Activated CD4-positive, alpha-beta T cell treated with anti-CD3 and anti-CD28 coated beads, Interleukin-2, amount 10 ng/mL, durations not matched to agents 24 days and 14 days (primary cell): Measurements from ENCODE around the gene CCL4. TPM values are rescaled to one million over a fixed set of nuclear protein-coding genes. Genes with fewer than 3 reads are reported as not detected.
"Not testable (repeated sequence)": the region's sequence is repeated elsewhere in the genome, so short reads cannot be mapped to it uniquely, and the experiment has no call there.

ENCODE experiments used
- DNase-seq: peaks from one replicate; pipeline ENCODE4 v3.0.0; 2022
- H3K27ac Mint-ChIP-seq: one replicate; pipeline ENCODE4 v1.8.0; 2022; ENCODE audit warnings: mild to moderate bottlenecking, mixed read lengths
- H3K27me3 Mint-ChIP-seq: one replicate; pipeline ENCODE4 v1.8.0; 2022; ENCODE audit warnings: mixed read lengths
- H3K36me3 Mint-ChIP-seq: one replicate; pipeline ENCODE4 v1.8.0; 2022; ENCODE audit warnings: low read depth, mild to moderate bottlenecking, mixed read lengths
- H3K4me1 Mint-ChIP-seq: one replicate; pipeline ENCODE4 v1.8.0; 2021; ENCODE audit warnings: mixed read lengths
- H3K4me3 Mint-ChIP-seq: one replicate; pipeline ENCODE4 v1.8.0; 2022; ENCODE audit warnings: mild to moderate bottlenecking, moderate library complexity, mixed read lengths
- H3K9me3 Mint-ChIP-seq: one replicate; pipeline ENCODE4 v1.8.0; 2021; ENCODE audit warnings: mixed read lengths
- intact Hi-C: fragments of 100-400 bp; cut with micrococcal nuclease; formaldehyde crosslinking; loops from one replicate; pipeline ENCODE4 v1.15.1; 2023
- total RNA-seq: library from RNA; stranded (reverse); gene quantifications from 2 replicates; pipeline ENCODE4 v1.2.3, GENCODE V29; 2022

The CCL4 gene
- total RNA-seq, 1 donor from 2014 or later: 370 TPM

GRCh38 chr17:36092715-36093114 is 10.9 kb upstream of the CCL4 start:
- H3K27me3 Mint-ChIP-seq: peaks cover 14% of the 10 kb centered on the region
- not testable (repeated sequence) for H3K9me3 Mint-ChIP-seq, H3K27ac Mint-ChIP-seq, H3K36me3 Mint-ChIP-seq, DNase-seq, H3K4me3 Mint-ChIP-seq
- intact Hi-C loops: loop anchor here (10.0 kb wide), 1 partner anchor 1718 kb away; no protein-coding TSS in a partner anchor
- H3K4me1 Mint-ChIP-seq: peaks cover 41% of the 10 kb centered on the region

GRCh38 chr17:36094232-36094631 is 9.4 kb upstream of the CCL4 start:
- Mint-ChIP-seq H3K27me3 (peaks cover 13% of the 10 kb centered on the region), H3K36me3 (no peaks in the 10 kb centered on the region), H3K27ac (no peak overlapping the region), H3K9me3 (no peaks in the 10 kb centered on the region), H3K4me1 (peaks cover 35% of the 10 kb centered on the region), H3K4me3 (no peak overlapping the region)
- intact Hi-C loops: loop anchor here (10.0 kb wide), 1 partner anchor 1719 kb away; no protein-coding TSS in a partner anchor
- DNase-seq: no peak

- no peak for DNase-seq
- H3K27ac Mint-ChIP-seq: no peak overlapping the region
- no peaks in the 10 kb centered on the region for H3K36me3 Mint-ChIP-seq
- peaks cover 31% of the 10 kb centered on the region for H3K4me1 Mint-ChIP-seq
- intact Hi-C loops: loop anchor here (10.0 kb wide), 1 partner anchor 1720 kb away; no protein-coding TSS in a partner anchor
- no peaks in the 10 kb centered on the region for H3K9me3 Mint-ChIP-seq
- peaks cover 16% of the 10 kb centered on the region for H3K27me3 Mint-ChIP-seq
- no peak overlapping the region for H3K4me3 Mint-ChIP-seq
Measured at GRCh38 chr17:36094746-36095145, 8.9 kb upstream of the CCL4 start.

GRCh38 chr17:36095992-36096391 is 7.6 kb upstream of the CCL4 start:
- Mint-ChIP-seq H3K36me3 (no peaks in the 10 kb centered on the region), H3K4me3 (no peak overlapping the region), H3K27me3 (peaks cover 17% of the 10 kb centered on the region), H3K27ac (peak overlapping the region; percentile 16), H3K9me3 (no peaks in the 10 kb centered on the region), H3K4me1 (peaks cover 21% of the 10 kb centered on the region)
- intact Hi-C loops: loop anchor here (10.0 kb wide), 1 partner anchor 1721 kb away; no protein-coding TSS in a partner anchor
- no peak for DNase-seq

- not testable (repeated sequence) for H3K27ac Mint-ChIP-seq, H3K9me3 Mint-ChIP-seq, DNase-seq, H3K36me3 Mint-ChIP-seq, H3K4me3 Mint-ChIP-seq
- H3K4me1 Mint-ChIP-seq: peaks cover 15% of the 10 kb centered on the region
- intact Hi-C loops: loop anchor here (10.0 kb wide), 1 partner anchor 1724 kb away; no protein-coding TSS in a partner anchor
- peaks cover 13% of the 10 kb centered on the region for H3K27me3 Mint-ChIP-seq
Measured at GRCh38 chr17:36099004-36099403, 4.6 kb upstream of the CCL4 start.

- H3K36me3 Mint-ChIP-seq, DNase-seq, intact Hi-C loops, H3K9me3 Mint-ChIP-seq: not testable (repeated sequence)
- peaks cover 11% of the 10 kb centered on the region for H3K27me3 Mint-ChIP-seq
- H3K4me1 Mint-ChIP-seq: peaks cover 10% of the 10 kb centered on the region
- peak overlapping the region; percentile 68 for H3K27ac Mint-ChIP-seq
- H3K4me3 Mint-ChIP-seq: peak overlapping the region; percentile 69
Measured at GRCh38 chr17:36104246-36104645, 619 bp downstream of the CCL4 start.

- Mint-ChIP-seq H3K27ac (peak overlapping the region; percentile 68), H3K4me3 (peak overlapping the region; percentile 69), H3K9me3 (no peaks in the 10 kb centered on the region), H3K27me3 (peaks cover 8% of the 10 kb centered on the region), H3K4me1 (peaks cover 10% of the 10 kb centered on the region), H3K36me3 (no peaks in the 10 kb centered on the region)
- intact Hi-C loops: no loop called here
- no peak for DNase-seq
Measured at GRCh38 chr17:36104701-36105181, 1.1 kb downstream of the CCL4 start.

GRCh38 chr17:36105781-36106492 is 2.3 kb downstream of the CCL4 start:
- Mint-ChIP-seq H3K4me3 (peak overlapping the region; percentile 25), H3K9me3 (no peaks in the 10 kb centered on the region), H3K4me1 (peaks cover 10% of the 10 kb centered on the region), H3K36me3 (no peaks in the 10 kb centered on the region), H3K27ac (no peak overlapping the region), H3K27me3 (peaks cover 5% of the 10 kb centered on the region)
- intact Hi-C loops: no loop called here
- no peak for DNase-seq

- Mint-ChIP-seq H3K27me3 (peaks cover 5% of the 10 kb centered on the region), H3K9me3 (no peaks in the 10 kb centered on the region), H3K27ac (no peak overlapping the region), H3K4me1 (peaks cover 10% of the 10 kb centered on the region), H3K4me3 (no peak overlapping the region), H3K36me3 (no peaks in the 10 kb centered on the region)
- intact Hi-C loops: no loop called here
- no peak for DNase-seq
Measured at GRCh38 chr17:36106493-36106835, 2.8 kb downstream of the CCL4 start.

GRCh38 chr17:36107660-36108059 is 4.0 kb downstream of the CCL4 start:
- no peaks in the 10 kb centered on the region for H3K36me3 Mint-ChIP-seq
- peaks cover 7% of the 10 kb centered on the region for H3K9me3 Mint-ChIP-seq
- intact Hi-C loops: no loop called here
- peaks cover 5% of the 10 kb centered on the region for H3K27me3 Mint-ChIP-seq
- peaks cover 10% of the 10 kb centered on the region for H3K4me1 Mint-ChIP-seq
- no peak overlapping the region for H3K27ac Mint-ChIP-seq
- H3K4me3 Mint-ChIP-seq: no peak overlapping the region
- DNase-seq: no peak

- H3K4me1 Mint-ChIP-seq, H3K36me3 Mint-ChIP-seq, DNase-seq, H3K27ac Mint-ChIP-seq, H3K27me3 Mint-ChIP-seq, H3K4me3 Mint-ChIP-seq, intact Hi-C loops: not testable (repeated sequence)
- peaks cover 13% of the 10 kb centered on the region for H3K9me3 Mint-ChIP-seq
Measured at GRCh38 chr17:36108265-36108664, 4.6 kb downstream of the CCL4 start.

- Mint-ChIP-seq H3K27me3 (no peaks in the 10 kb centered on the region), H3K9me3 (peaks cover 14% of the 10 kb centered on the region), H3K4me1 (no peaks in the 10 kb centered on the region), H3K27ac (no peak overlapping the region), H3K36me3 (no peaks in the 10 kb centered on the region), H3K4me3 (no peak overlapping the region)
- no peak for DNase-seq
- intact Hi-C loops: no loop called here
Measured at GRCh38 chr17:36111068-36111490, 7.5 kb downstream of the CCL4 start.

GRCh38 chr17:36112572-36112971 is 8.9 kb downstream of the CCL4 start:
- no peak overlapping the region for H3K4me3 Mint-ChIP-seq
- DNase-seq: no peak
- no peaks in the 10 kb centered on the region for H3K36me3 Mint-ChIP-seq
- H3K27ac Mint-ChIP-seq: no peak overlapping the region
- H3K27me3 Mint-ChIP-seq: no peaks in the 10 kb centered on the region
- H3K9me3 Mint-ChIP-seq: peaks cover 14% of the 10 kb centered on the region
- peaks cover 7% of the 10 kb centered on the region for H3K4me1 Mint-ChIP-seq
- intact Hi-C loops: no loop called here

- H3K9me3 Mint-ChIP-seq: peaks cover 14% of the 10 kb centered on the region
- H3K36me3 Mint-ChIP-seq, H3K27me3 Mint-ChIP-seq, intact Hi-C loops, DNase-seq, H3K4me3 Mint-ChIP-seq, H3K27ac Mint-ChIP-seq: not testable (repeated sequence)
- peaks cover 10% of the 10 kb centered on the region for H3K4me1 Mint-ChIP-seq
Measured at GRCh38 chr17:36113131-36113530, 9.5 kb downstream of the CCL4 start.
